BLaER1 (cell line): ENCODE measurements around the gene VWCE.

Experiments
- H3K27ac ChIP-seq: shearing (Covaris generic); formaldehyde crosslinking; 2 replicates; pipeline ENCODE4 v1.8.1; 2022
- H3K27me3 ChIP-seq: shearing (Covaris generic); formaldehyde crosslinking; 2 replicates; pipeline ENCODE4 v1.8.1; 2022
- H3K36me3 ChIP-seq: shearing (Covaris generic); formaldehyde crosslinking; 2 replicates; pipeline ENCODE4 v1.8.1; 2022
- H3K4me1 ChIP-seq: shearing (Covaris generic); formaldehyde crosslinking; 2 replicates; pipeline ENCODE4 v1.8.1; 2022
- H3K4me2 ChIP-seq: shearing (Covaris generic); formaldehyde crosslinking; 2 replicates; pipeline ENCODE4 v1.8.1; 2022
- H3K4me3 ChIP-seq: shearing (Covaris generic); formaldehyde crosslinking; 2 replicates; pipeline ENCODE4 v1.8.1; 2022
- H3K9ac ChIP-seq: shearing (Covaris generic); formaldehyde crosslinking; 2 replicates; pipeline ENCODE4 v1.8.1; 2022
- H3K9me3 ChIP-seq: shearing (Covaris generic); formaldehyde crosslinking; 2 replicates; pipeline ENCODE4 v1.8.1; 2022
- H4K20me1 ChIP-seq: shearing (Covaris generic); formaldehyde crosslinking; 2 replicates; pipeline ENCODE4 v1.8.1; 2022
- Cebpa-rat ChIP-seq: shearing (Covaris generic); IDR thresholded peaks from 2 replicates; pipeline ENCODE4 v1.8.1; 2022

The VWCE gene

GRCh38 chr11:61294717-61295595 lies at the start of gene VWCE:
VWCE (minus strand) TSS chr11:61295316; CDS start chr11:61295037, 279 bp downstream.
- no peaks in the 10 kb centered on the region for H3K27me3 ChIP-seq
- H3K36me3 ChIP-seq, result peaks cover 48% of the 10 kb centered on the region
- peak within 1 kb of the TSS; percentile 96 for H3K9ac ChIP-seq
- H3K27ac ChIP-seq, result peak within 1 kb of the TSS; percentile 97
- peak within 1 kb of the TSS; percentile 99 for H3K4me2 ChIP-seq
- H3K4me1 ChIP-seq, result peaks cover 79% of the 10 kb centered on the region
- peak within 1 kb of the TSS; percentile 88 for H3K4me3 ChIP-seq
- peaks cover 52% of the 10 kb centered on the region for H4K20me1 ChIP-seq
- no peak for TF ChIP-seq Cebpa-rat
- no peaks in the 10 kb centered on the region for H3K9me3 ChIP-seq

- H3K4me2 ChIP-seq, result no peak overlapping the region
- H3K36me3 ChIP-seq, result peaks cover 88% of the 10 kb centered on the region
- H3K4me3 ChIP-seq, result no peak overlapping the region
- no peak overlapping the region for H3K9ac ChIP-seq
- no peaks in the 10 kb centered on the region for H4K20me1 ChIP-seq
- no peaks in the 10 kb centered on the region for H3K4me1 ChIP-seq
- H3K9me3 ChIP-seq, result no peaks in the 10 kb centered on the region
- H3K27me3 ChIP-seq, result no peaks in the 10 kb centered on the region
- no peak for TF ChIP-seq Cebpa-rat
- H3K27ac ChIP-seq, result no peak overlapping the region
These were observed 49.0 kb upstream of the VWCE start for GRCh38 chr11:61343792-61344745.

DNA sequence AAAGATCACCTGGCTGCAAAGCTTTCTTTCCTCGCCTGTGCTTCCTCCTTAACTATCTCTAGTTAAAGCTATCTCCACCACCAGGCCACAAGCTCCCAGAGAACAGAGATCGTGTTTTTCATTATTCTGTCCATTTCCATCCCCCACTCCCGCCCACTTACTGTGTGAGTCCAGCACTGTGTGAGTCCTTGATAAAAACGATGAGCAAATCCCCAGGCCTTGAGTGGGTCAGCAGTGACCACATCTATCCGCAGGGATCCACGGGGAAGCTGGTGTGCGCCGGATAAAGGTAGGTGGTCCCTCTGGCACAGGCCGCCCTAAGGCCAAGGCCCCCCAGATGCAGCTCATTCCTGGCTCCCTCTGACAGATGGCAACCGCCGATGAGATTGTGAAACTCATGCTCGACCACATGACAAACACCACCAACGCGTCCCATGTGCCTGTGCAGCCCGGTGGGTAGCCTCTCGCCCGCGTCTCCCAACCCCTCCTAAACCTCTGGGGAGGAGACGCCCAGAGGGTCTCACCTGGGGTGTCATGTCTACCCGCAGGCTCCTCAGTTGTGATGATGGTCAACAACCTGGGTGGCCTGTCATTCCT lies 47.2 kb upstream of the VWCE start:
- Histone ChIP-seq H3K4me2 (no peak overlapping the region), H3K9ac (no peak overlapping the region), H3K9me3 (no peaks in the 10 kb centered on the region), H4K20me1 (no peaks in the 10 kb centered on the region), H3K36me3 (peaks cover 83% of the 10 kb centered on the region), H3K27me3 (no peaks in the 10 kb centered on the region), H3K4me1 (peaks cover 7% of the 10 kb centered on the region; the same call in 1 of the 2 replicates), H3K4me3 (no peak overlapping the region), H3K27ac (no peak overlapping the region)
- peak; percentile 34; the same call in 1 of the 2 replicates for TF ChIP-seq Cebpa-rat

DNA sequence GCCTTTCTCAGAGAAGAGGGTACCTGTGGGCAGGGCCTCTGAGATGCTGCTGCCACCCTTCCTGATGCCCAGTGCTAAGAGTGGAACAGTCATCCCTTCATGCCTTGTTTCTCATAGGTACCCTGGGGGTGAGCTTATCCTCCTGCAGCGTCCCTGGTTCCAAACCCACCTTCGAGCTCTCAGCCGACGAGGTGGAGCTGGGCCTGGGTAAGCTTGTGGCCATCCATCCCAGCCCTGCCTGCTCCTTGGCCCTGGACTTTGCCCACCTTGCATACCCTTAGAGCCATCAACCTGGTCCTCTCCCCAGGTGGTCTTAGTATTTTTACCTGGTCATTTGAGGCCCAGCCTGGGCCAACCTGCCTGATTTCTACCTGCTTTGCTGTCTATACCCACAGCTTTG lies 46.6 kb upstream of the VWCE start:
- peaks cover 77% of the 10 kb centered on the region for H3K36me3 ChIP-seq
- no peaks in the 10 kb centered on the region for H3K27me3 ChIP-seq
- no peak overlapping the region for H3K9ac ChIP-seq
- no peaks in the 10 kb centered on the region for H4K20me1 ChIP-seq
- no peaks in the 10 kb centered on the region for H3K9me3 ChIP-seq
- H3K4me1 ChIP-seq, result peaks cover 10% of the 10 kb centered on the region
- H3K4me3 ChIP-seq, result no peak overlapping the region
- no peak overlapping the region for H3K4me2 ChIP-seq
- no peak overlapping the region for H3K27ac ChIP-seq
- no peak for TF ChIP-seq Cebpa-rat

DNA sequence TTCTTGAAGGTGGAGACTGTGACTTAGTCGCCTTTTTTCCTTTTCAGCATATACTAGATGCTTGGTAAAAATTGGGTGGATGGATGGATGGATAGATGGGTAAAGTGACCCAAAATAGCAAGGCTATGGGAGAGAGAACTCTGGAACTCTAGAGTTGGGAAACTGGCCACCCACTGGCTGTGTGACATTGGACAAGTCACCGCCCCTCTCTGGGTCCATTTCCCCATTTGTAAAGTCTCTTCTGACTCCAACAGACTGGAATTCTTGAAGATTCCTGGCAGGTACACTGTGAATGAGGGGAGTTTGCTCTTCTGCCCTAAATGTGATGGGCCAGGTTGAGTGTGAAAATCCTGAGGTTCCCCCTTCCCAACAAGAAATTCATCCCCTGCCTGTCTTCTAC lies 45.9 kb upstream of the VWCE start:
- no peak overlapping the region for H3K27ac ChIP-seq
- H3K36me3 ChIP-seq, result peaks cover 70% of the 10 kb centered on the region
- no peak overlapping the region for H3K4me3 ChIP-seq
- no peaks in the 10 kb centered on the region for H4K20me1 ChIP-seq
- no peak overlapping the region for H3K4me2 ChIP-seq
- H3K9me3 ChIP-seq, result no peaks in the 10 kb centered on the region
- no peaks in the 10 kb centered on the region for H3K27me3 ChIP-seq
- TF ChIP-seq Cebpa-rat, result no peak
- no peak overlapping the region for H3K9ac ChIP-seq
- peaks cover 17% of the 10 kb centered on the region for H3K4me1 ChIP-seq

DNA sequence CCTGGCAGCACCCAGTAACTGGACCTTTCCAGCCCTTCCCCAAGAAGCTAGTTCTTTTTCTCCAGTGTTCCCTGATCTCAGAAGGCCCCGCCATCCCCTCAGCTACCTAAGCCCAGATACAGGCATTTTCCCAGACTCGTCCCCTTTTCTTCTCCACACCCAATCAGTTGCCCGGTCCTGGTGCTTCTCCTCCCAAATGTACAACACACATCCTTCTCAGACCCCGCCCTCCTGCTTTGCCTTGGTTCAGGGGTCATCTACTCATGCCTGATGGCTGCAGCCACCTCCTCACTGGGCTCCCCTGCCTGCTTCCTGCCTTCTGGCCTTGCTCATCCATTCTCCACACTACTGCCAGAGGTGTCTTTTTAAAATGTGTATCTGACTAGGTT lies 44.4 kb upstream of the VWCE start:
- peaks cover 57% of the 10 kb centered on the region for H3K36me3 ChIP-seq
- no peak overlapping the region for H3K9ac ChIP-seq
- H3K27me3 ChIP-seq, result no peaks in the 10 kb centered on the region
- H3K9me3 ChIP-seq, result no peaks in the 10 kb centered on the region
- TF ChIP-seq Cebpa-rat, result no peak
- no peak overlapping the region for H3K4me3 ChIP-seq
- H4K20me1 ChIP-seq, result no peaks in the 10 kb centered on the region
- no peak overlapping the region for H3K27ac ChIP-seq
- H3K4me2 ChIP-seq, result no peak overlapping the region
- peaks cover 31% of the 10 kb centered on the region for H3K4me1 ChIP-seq

DNA sequence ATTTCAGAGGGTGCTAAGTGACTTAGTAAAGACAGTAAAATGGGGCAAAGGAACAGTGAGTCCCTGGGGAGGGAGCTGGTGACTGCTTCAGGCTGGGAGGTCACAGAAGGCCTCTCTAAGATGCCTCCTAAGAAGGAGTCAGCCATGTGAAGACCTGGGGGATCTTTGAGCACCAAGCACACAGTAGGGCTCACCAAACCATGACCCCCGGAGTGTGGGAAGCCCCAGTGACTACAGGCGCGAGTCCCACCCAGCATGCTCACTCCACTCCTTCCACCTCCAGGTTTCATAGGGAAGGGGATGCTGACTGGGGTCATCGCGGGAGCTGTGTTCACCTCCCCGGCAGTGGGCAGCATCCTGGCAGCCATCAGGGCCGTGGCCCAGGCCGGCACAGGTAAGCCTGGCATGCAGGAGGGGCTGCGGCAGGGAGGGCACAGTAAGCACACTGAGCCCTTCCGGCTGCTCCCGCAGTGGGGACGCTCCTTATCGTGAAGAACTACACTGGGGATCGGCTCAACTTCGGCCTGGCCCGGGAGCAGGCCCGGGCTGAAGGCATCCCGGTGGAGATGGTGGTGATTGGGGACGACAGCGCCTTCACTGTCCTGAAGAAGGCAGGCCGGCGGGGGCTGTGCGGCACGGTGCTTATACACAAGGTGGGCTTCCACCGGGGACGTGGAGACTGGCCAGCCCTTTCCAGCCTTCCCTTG lies 43.8 kb upstream of the VWCE start:
- Histone ChIP-seq H3K4me2 (no peak overlapping the region), H3K4me3 (no peak overlapping the region), H3K27me3 (no peaks in the 10 kb centered on the region), H4K20me1 (no peaks in the 10 kb centered on the region), H3K9me3 (no peaks in the 10 kb centered on the region), H3K9ac (no peak overlapping the region), H3K27ac (no peak overlapping the region), H3K4me1 (peaks cover 36% of the 10 kb centered on the region), H3K36me3 (peaks cover 52% of the 10 kb centered on the region)
- no peak for TF ChIP-seq Cebpa-rat

DNA sequence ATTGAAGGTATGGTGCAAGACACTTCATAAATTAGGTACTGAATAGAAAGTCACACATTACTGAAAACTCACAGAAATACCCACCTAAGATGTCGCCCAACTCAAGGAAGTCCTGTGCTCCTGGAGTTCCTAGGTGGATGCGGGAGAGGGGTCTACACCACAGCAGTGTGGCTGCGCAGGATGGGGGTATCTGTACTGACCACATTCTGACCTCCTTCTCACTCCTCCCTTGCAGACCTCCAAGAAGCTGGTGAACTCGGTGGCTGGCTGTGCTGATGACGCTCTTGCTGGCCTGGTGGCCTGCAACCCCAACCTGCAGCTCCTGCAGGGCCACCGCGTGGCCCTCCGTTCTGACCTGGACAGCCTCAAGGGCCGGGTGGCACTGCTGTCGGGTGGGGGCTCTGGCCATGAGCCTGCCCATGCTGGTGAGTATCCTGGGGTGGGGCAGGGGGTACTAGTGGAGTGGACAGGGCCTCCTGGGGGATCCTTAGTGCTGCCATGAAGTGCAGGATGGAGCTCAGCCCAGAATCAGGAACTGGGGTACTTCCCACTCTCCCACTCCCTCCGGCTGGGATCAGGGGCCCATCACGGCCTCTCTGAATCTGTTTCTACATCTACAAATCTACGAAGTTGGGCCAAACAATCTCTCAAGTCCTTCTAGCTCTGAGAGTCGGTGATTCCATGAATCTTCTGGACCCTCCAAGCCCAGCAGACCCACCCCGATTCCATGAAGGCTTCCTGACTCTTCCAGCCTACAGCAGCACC lies 42.8 kb upstream of the VWCE start:
- no peaks in the 10 kb centered on the region for H4K20me1 ChIP-seq
- no peak for TF ChIP-seq Cebpa-rat
- H3K4me1 ChIP-seq, result peaks cover 41% of the 10 kb centered on the region
- no peaks in the 10 kb centered on the region for H3K9me3 ChIP-seq
- no peaks in the 10 kb centered on the region for H3K27me3 ChIP-seq
- peaks cover 41% of the 10 kb centered on the region for H3K36me3 ChIP-seq
- H3K4me2 ChIP-seq, result no peak overlapping the region
- no peak overlapping the region for H3K27ac ChIP-seq
- no peak overlapping the region for H3K4me3 ChIP-seq
- no peak overlapping the region for H3K9ac ChIP-seq
